Lower leg skin (tissue), 4 donors: ENCODE measurements around the gene PAWR. TPM values are rescaled to one million over a fixed set of nuclear protein-coding genes. Genes with fewer than 3 reads are reported as not detected.
"Not testable (repeated sequence)": the region's sequence is repeated elsewhere in the genome, so short reads cannot be mapped to it uniquely, and the experiment has no call there.

ENCODE experiments used
- DNase-seq, 2 donors: peaks; one replicate each; pipeline ENCODE4 v3.0.0-alpha.2; 2019; ENCODE audit warnings: low spot score in 2 of 2
- H3K4me3 ChIP-seq: fragments of 200-600 bp; sonication (generic); 2 replicates; pipeline ENCODE4 v1.5.1; 2017; ENCODE audit warnings: mild to moderate bottlenecking, low read depth; ENCODE audit not compliant: poor library complexity, severe bottlenecking
- POLR2A ChIP-seq, 2 donors: fragments of 450-650 bp; IDR thresholded peaks; one replicate each; pipeline ENCODE4 v1.6.1; 2016 to 2017; ENCODE audit warnings: antibody characterized with exemption in 2 of 2, mild to moderate bottlenecking in 1 of 2, moderate library complexity in 1 of 2
- WGBS, 2 donors: methylation state at CpG; one replicate each; pipeline ENCODE4 v1.1.5; 2018; 5-methylcytosine and 5-hydroxymethylcytosine counted together
- intact Hi-C: fragments of 100-400 bp; cut with DNase I; formaldehyde crosslinking; loops from one replicate; pipeline ENCODE4 v1.15.0; 2023; ENCODE audit warnings: low total_unique reads
- total RNA-seq, 4 donors: library from RNA; depleted of rRNA; stranded (reverse); fragments of >200 nt; gene quantifications; one replicate each; pipeline ENCODE4 v1.1.0, GENCODE V29; 2016
- TF ChIP-seq, protein P1 (sequence below), 3 donors: fragments of 450-650 bp; IDR thresholded peaks; one replicate each; pipeline ENCODE4 v1.5.1; 2016; ENCODE audit warnings: antibody characterized with exemption in 3 of 3, mild to moderate bottlenecking in 3 of 3, moderate library complexity in 2 of 3

Gene PAWR
- total RNA-seq, 4 donors from 2014 or later, result 53.6 to 115 (median 65.6) TPM

DNA sequence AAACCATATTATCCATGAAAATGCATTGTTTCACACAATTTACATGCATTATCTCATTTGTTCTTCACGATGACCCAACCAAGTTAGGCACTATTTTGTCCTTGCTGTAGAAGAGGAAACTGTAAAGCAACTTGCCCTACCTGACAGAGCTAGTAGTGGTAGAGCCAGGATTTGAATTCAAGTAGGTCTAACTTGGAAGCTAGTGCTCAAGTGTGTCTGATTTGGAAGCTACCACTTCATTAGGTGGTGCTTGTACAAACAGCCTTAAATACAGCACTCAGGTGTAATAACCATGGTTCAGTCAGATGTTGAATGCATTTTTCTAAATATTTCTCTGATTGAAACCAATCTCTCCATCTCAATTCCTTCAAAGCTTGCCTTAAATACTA, 123.6 kb downstream of the PAWR start:
- TF ChIP-seq, protein P1, sequence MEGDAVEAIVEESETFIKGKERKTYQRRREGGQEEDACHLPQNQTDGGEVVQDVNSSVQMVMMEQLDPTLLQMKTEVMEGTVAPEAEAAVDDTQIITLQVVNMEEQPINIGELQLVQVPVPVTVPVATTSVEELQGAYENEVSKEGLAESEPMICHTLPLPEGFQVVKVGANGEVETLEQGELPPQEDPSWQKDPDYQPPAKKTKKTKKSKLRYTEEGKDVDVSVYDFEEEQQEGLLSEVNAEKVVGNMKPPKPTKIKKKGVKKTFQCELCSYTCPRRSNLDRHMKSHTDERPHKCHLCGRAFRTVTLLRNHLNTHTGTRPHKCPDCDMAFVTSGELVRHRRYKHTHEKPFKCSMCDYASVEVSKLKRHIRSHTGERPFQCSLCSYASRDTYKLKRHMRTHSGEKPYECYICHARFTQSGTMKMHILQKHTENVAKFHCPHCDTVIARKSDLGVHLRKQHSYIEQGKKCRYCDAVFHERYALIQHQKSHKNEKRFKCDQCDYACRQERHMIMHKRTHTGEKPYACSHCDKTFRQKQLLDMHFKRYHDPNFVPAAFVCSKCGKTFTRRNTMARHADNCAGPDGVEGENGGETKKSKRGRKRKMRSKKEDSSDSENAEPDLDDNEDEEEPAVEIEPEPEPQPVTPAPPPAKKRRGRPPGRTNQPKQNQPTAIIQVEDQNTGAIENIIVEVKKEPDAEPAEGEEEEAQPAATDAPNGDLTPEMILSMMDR (IDR thresholded peaks at IDR 0.05), result no peak
- no peak for TF ChIP-seq POLR2A (IDR thresholded peaks at IDR 0.05)
- no peak for DNase-seq
- intact Hi-C loops, result no loop called here
- 82 to 95% methylated on average over 1 of the region's 1 CpG for WGBS, 2 donors
- no peak overlapping the region for H3K4me3 ChIP-seq

DNA sequence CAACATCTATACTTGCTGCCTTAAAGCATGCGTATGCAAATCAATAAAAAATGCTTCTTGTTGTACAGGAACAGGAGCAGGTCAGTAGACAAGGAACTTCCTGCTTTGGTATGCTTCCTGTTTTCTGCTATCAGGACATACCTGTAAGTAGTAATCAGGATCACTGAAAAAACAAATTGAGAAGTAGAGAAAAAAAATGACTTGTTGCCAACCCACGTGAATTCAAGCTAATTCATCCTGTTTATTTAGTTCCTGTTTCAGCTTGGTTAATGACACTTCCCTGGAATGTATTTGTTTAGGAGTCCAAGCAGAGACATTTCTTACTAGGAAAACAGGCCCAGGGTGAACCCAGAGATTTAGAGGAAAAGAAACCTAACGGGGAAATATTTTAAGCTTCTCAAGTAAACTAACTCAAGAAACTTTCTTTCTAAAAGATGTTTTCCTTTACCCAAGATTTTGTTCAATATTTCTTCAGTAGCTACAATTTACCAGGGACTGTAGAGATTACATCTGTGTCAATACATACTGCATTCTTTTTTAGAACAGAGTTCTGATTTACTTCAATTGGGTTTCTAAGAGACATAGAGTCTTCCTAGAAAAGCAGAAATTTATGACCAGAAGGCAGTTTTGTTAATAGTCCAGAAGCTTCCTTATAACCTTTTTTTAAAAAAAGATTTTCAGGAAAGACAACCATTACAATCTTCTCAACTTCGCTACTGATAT, 124.2 kb downstream of the PAWR start:
- no peak overlapping the region for H3K4me3 ChIP-seq
- no peak for DNase-seq
- intact Hi-C loops, result no loop called here
- TF ChIP-seq POLR2A (IDR thresholded peaks at IDR 0.05), result no peak
- WGBS, 2 donors, result 62 to 65% methylated on average over 4 of the region's 4 CpGs

DNA sequence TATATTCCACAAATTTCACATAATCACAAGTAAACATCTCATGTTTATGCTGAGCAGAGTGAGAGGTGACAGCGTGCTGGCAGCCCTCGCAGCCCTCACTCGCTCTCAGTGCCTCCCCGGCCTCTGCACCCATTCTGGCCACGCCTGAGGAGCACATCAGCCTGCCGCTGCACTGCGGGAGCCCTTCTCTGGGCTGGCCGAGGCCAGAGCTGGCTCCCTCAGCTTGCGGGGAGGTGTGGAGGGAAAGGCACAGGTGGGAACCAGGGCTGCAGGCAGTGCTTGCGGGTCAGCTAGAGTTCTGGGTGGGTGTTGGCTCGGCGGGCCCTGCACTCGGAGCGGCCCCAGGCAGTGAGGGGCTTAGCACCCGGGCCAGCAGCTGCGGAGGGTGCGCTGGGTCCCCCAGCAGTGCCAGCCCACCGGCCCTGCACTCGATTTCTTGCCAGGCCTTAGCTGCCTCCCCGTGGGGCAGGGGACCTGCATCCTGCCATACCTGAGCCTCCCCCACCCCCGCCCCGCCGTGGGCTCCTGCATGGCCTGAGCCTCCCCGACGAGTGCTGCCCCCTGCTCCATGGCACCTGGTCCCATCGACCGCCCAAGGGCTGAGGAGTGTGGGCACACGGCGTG, 125.9 kb downstream of the PAWR start:
- DNase-seq, H3K4me3 ChIP-seq, intact Hi-C loops: not testable (repeated sequence)
- 97 to 98% methylated on average over 17 to 21 of the region's 29 CpGs for WGBS, 2 donors

DNA sequence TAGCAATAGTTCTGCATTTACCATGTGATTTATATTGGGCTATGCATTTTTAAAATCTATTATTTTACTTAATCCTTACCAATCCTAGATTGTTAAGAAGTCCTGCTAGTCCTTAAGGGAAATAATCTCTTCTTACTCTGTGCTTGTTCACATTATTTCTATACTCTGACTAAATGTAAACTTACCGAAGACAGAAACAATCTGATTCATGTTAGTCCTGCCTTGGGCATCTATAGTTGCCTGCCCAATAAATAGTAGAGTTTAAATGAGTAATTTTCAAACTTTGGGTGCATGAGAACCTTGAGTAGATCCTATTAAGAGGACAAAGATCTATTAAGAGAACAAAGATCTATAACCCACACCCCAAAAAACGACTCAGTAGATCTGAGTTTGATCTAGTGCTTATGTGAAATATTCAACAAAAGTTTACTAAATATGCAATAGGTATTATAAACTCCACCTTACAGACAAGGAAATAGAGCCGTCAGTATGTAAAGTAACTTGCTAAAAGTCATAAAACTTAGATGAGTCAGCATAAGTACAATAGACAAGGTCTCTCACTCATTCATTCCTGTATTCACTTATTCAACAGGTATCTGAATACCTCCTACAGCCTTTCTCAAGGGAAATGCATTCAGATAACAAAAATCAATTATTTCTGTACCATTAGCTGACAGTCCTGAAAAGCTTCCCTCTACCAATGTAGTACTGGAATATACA, 127.6 kb downstream of the PAWR start:
- no peak overlapping the region for H3K4me3 ChIP-seq
- DNase-seq, result no peak
- WGBS, 2 donors, result 64 to 65% methylated on average over 3 of the region's 3 CpGs
- intact Hi-C loops, result no loop called here
- TF ChIP-seq POLR2A (IDR thresholded peaks at IDR 0.05), result no peak
- TF ChIP-seq, protein P1 (IDR thresholded peaks at IDR 0.05), result no peak

DNA sequence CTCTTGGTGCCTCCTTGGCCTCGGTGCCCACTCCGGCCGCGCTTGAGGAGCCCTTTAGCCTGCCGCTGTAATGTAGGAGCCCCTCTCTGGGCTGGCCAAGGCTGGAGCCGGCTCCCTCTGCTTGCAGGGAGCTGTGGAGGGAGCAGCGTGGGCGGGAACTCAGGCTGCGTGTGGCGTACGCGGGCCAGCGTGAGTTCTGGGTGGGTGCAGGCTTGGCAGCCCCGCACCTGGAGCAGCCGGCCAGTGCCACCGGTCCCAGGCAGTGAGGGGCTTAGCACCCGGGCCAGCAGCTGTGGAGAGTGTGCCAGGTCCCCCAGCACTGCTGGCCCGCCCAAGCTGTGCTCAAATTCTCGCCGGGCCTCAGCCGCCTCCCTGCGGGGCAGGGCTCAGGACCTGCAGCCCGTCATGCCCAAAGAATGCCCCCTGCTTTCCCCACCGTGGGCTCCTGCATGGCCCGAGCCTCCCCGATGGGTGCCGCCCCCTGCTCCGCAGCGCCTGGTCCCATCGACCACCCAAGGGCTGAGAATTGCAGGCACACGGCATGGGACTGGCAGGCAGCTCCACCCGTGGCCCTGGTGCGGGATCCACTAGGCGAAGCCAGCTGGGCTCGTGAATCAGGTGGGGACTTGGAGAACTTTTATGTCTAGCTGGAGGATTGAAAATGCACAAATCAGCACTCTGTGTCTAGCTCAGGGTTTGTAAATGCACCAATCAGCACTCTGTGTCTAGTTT, 129.2 kb downstream of the PAWR start:
- intact Hi-C loops, result no loop called here
- no peak overlapping the region for H3K4me3 ChIP-seq
- no peak for DNase-seq
- WGBS, 2 donors, result 97% methylated on average over 23 to 35 of the region's 35 CpGs
- no peak for TF ChIP-seq POLR2A (IDR thresholded peaks at IDR 0.05)
- TF ChIP-seq, protein P1 (IDR thresholded peaks at IDR 0.05), result no peak

DNA sequence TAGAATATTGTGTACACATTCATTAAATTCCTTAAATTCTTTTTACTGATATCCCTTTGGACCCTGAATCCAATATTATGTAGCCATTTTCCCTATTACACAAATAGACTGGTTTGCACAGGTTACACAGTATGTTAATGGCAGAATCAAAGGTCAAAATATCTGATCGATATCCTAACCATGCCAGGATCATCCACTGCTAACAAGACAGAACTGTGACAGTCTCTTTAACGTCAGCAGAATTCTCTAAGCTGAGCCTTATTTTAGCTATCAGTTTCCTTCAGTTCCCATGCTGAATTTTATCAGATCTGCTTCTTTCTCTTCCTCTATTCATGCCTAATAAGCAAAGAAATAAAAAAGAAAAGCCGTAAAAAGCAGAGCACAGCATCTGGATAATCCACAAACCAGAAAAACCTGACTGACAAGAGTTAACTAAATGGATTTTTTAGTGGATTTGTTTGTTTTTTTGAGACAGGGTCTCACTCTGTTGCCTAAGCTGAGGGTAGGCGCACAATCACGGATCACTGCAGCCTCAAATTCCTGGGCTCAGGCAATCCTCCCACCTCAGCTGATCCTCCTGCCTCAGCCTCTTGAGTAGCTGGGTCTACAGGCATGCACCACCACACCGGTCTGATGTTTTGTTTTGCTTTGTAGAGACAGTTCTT, 130.4 kb downstream of the PAWR start:
- 59 to 62% methylated on average over 6 of the region's 6 CpGs for WGBS, 2 donors
- TF ChIP-seq, protein P1 (IDR thresholded peaks at IDR 0.05), result no peak
- TF ChIP-seq POLR2A (IDR thresholded peaks at IDR 0.05), result no peak
- H3K4me3 ChIP-seq, result no peak overlapping the region
- intact Hi-C loops, result no loop called here
- no peak for DNase-seq
